BE2C (cell line): ENCODE measurements around the gene DRAXIN.
A peak's percentile ranks its signal among the peaks of the same experiment; 100 is the strongest.

Experiments
- DNase-seq: peaks from one replicate; pipeline ENCODE4 v3.0.0-alpha.2; 2020
- H3K27me3 ChIP-seq: fragments of 250-450 bp; sonication (Bioruptor Pico); 2 replicates; pipeline ENCODE4 v1.5.1; 2020; ENCODE audit warnings: mild to moderate bottlenecking
- H3K36me3 ChIP-seq: fragments of 250-450 bp; sonication (Bioruptor Pico); 2 replicates; pipeline ENCODE4 v1.5.1; 2020; ENCODE audit warnings: mild to moderate bottlenecking
- H3K4me1 ChIP-seq: fragments of 250-450 bp; sonication (Bioruptor Pico); 2 replicates; pipeline ENCODE4 v1.5.1; 2020
- H3K4me3 ChIP-seq: 2 replicates; pipeline ENCODE4 v1.5.1; 2011; ENCODE audit warnings: low read depth, low read length
- H3K9me3 ChIP-seq: fragments of 250-450 bp; sonication (Bioruptor Pico); 2 replicates; pipeline ENCODE4 v1.5.1; 2020
- TF ChIP-seq, protein P1 (sequence below): IDR thresholded peaks from 2 replicates; pipeline ENCODE4 v1.5.1; 2012; ENCODE audit warnings: mild to moderate bottlenecking, low read depth, low read length

The DRAXIN gene

GRCh38 chr1:11646317-11646716 lies 45.2 kb upstream of the DRAXIN start:
- Histone ChIP-seq H3K4me3 (no peak overlapping the region), H3K4me1 (no peaks in the 10 kb centered on the region), H3K36me3 (no peaks in the 10 kb centered on the region), H3K9me3 (no peaks in the 10 kb centered on the region), H3K27me3 (no peaks in the 10 kb centered on the region)
- DNase-seq = no peak
- TF ChIP-seq, protein P1, sequence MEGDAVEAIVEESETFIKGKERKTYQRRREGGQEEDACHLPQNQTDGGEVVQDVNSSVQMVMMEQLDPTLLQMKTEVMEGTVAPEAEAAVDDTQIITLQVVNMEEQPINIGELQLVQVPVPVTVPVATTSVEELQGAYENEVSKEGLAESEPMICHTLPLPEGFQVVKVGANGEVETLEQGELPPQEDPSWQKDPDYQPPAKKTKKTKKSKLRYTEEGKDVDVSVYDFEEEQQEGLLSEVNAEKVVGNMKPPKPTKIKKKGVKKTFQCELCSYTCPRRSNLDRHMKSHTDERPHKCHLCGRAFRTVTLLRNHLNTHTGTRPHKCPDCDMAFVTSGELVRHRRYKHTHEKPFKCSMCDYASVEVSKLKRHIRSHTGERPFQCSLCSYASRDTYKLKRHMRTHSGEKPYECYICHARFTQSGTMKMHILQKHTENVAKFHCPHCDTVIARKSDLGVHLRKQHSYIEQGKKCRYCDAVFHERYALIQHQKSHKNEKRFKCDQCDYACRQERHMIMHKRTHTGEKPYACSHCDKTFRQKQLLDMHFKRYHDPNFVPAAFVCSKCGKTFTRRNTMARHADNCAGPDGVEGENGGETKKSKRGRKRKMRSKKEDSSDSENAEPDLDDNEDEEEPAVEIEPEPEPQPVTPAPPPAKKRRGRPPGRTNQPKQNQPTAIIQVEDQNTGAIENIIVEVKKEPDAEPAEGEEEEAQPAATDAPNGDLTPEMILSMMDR = no peak

DNA sequence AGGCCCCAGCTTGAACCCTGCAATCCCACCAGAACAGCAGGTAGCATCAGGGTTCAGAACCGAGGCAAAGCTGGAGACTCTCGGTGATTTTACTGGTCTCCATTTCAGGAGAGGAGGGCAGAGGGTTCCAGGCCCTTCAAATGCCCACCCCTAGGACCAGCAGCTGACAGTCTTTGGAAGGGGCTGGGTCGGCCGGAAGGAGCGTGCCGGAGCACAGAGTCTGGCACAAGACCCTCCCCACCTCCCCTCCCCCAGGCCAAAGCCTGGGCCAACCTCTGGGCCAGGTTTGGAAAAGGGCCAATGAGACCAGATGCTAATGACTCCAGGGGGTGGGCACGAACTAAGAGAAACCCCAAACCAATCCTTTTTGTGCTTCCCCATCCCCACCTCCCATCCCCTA lies 44.2 kb upstream of the DRAXIN start:
- Histone ChIP-seq H3K9me3 (no peaks in the 10 kb centered on the region), H3K27me3 (no peaks in the 10 kb centered on the region), H3K4me1 (no peaks in the 10 kb centered on the region), H3K36me3 (no peaks in the 10 kb centered on the region), H3K4me3 (no peak overlapping the region)
- TF ChIP-seq, protein P1 = no peak
- no peak for DNase-seq

- DNase-seq = no peak
- Histone ChIP-seq H3K27me3 (no peaks in the 10 kb centered on the region), H3K36me3 (no peaks in the 10 kb centered on the region), H3K4me1 (no peaks in the 10 kb centered on the region), H3K4me3 (no peak overlapping the region), H3K9me3 (no peaks in the 10 kb centered on the region)
- TF ChIP-seq, protein P1 = no peak
Observed at GRCh38 chr1:11648039-11648438, 43.5 kb upstream of the DRAXIN start.

GRCh38 chr1:11648732-11649158 lies 42.8 kb upstream of the DRAXIN start:
- DNase-seq = no peak
- TF ChIP-seq, protein P1 = no peak
- no peaks in the 10 kb centered on the region for H3K36me3 ChIP-seq
- H3K4me3 ChIP-seq = no peak overlapping the region
- no peaks in the 10 kb centered on the region for H3K9me3 ChIP-seq
- no peaks in the 10 kb centered on the region for H3K27me3 ChIP-seq
- H3K4me1 ChIP-seq = no peaks in the 10 kb centered on the region

DNA sequence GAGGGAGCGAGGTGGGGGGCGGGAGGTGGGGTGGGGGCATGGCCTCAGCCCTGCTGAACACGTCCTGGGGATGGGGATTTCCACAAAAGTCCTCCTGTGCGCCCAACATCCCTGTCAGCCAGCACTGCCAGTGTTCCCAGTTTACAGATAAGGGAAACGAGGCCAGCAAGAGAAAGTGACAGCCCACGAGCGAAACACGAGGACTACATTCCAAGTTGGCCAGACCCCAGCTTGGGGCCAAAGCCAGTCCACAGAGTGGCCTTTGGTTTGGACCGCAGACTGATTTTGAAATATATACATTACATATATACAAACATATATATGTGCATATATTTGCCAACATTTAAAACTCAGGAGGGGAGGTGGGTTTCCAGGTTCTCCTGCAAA lies 42.3 kb upstream of the DRAXIN start:
- Histone ChIP-seq H3K9me3 (no peaks in the 10 kb centered on the region), H3K4me3 (no peak overlapping the region), H3K36me3 (no peaks in the 10 kb centered on the region), H3K4me1 (no peaks in the 10 kb centered on the region), H3K27me3 (no peaks in the 10 kb centered on the region)
- DNase-seq = no peak
- TF ChIP-seq, protein P1 = no peak

DNA sequence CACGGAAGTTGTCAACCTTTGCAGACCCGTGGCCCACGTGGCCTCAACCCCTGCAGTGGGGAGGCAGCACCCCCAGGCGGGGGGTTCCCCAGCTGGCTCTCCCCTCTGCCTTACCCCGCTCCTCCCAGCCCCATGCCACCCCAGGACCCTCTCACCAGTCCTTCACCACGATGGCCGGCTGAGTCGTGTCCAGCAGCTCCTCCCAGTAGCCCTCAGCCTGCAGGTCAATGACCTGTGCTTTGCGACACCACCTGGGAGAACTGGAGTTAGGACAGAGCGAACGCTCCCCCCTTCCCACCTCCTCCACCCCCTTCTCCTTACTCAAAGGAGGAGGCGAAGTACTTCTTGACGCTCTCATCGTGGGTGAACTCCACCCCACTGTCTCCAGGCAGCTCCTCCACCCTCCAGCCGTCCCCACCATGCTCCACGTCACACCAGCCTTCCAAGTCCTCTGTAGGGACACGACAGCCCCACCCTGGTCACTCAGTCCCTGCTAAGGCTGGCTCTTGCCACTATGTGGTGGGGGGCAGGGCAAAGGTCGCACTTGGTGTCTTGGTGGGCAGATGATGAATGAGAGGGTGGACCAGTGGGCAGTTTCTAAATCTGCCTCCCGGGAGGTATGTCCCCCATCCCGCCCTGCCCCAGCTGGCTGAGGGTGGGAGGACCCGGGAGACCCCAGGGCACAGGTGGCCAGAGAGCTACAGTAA lies 41.7 kb upstream of the DRAXIN start:
- H3K36me3 ChIP-seq = no peaks in the 10 kb centered on the region
- H3K4me3 ChIP-seq = peak overlapping the region; percentile 23
- H3K4me1 ChIP-seq = no peaks in the 10 kb centered on the region
- H3K9me3 ChIP-seq = no peaks in the 10 kb centered on the region
- H3K27me3 ChIP-seq = no peaks in the 10 kb centered on the region
- DNase-seq = no peak
- TF ChIP-seq, protein P1 = no peak
